Gastrocnemius medialis (tissue), 4 donors: ENCODE results near the gene CACNA1B. TPM values are rescaled to one million over a fixed set of nuclear protein-coding genes. Genes with fewer than 3 reads are reported as not detected.

Experiments used
- ATAC-seq, 2 donors: fragments of 150-250 bp; one replicate each; pipeline ENCODE4 v1.9.1; 2016
- DNase-seq, 2 donors: peaks; one replicate each; pipeline ENCODE4 v3.0.0-alpha.2; 2019
- H3K27ac ChIP-seq, 4 donors: fragments of 200-600 bp; sonication (generic); 1 replicate in 1 of 4; 2 replicates in 3 of 4; pipeline ENCODE4 v1.5.1; 2016 to 2018; ENCODE audit warnings: mild to moderate bottlenecking in 2 of 4, moderate library complexity in 1 of 4
- H3K27me3 ChIP-seq, 3 donors: fragments of 200-600 bp; sonication (generic) in 2 of 3; 1 replicate in 1 of 3; 2 replicates in 2 of 3; pipeline versions ENCODE4 v1.5.1 to v1.6.0; 2016 to 2019; ENCODE audit warnings: mild to moderate bottlenecking in 1 of 3, moderate library complexity in 1 of 3
- H3K36me3 ChIP-seq, 2 donors: fragments of 200-600 bp; sonication (generic) in 1 of 2; one replicate each; pipeline ENCODE4 v1.5.1; 2017 to 2018
- H3K4me1 ChIP-seq, 2 donors: fragments of 200-600 bp; sonication (generic) in 1 of 2; one replicate each; pipeline ENCODE4 v1.5.1; 2016 to 2017; ENCODE audit warnings: mild to moderate bottlenecking in 2 of 2
- H3K4me3 ChIP-seq, 4 donors: fragments of 200-600 bp; sonication (generic) in 3 of 4; 1 replicate in 1 of 4; 2 replicates in 3 of 4; pipeline ENCODE4 v1.5.1; 2016 to 2019; ENCODE audit warnings: mild to moderate bottlenecking in 2 of 4
- H3K9me3 ChIP-seq, 3 donors: fragments of 200-600 bp; sonication (generic) in 2 of 3; 1 replicate in 1 of 3; 2 replicates in 2 of 3; pipeline ENCODE4 v1.5.1; 2016 to 2019
- POLR2A ChIP-seq, 2 donors: fragments of 450-650 bp; IDR thresholded peaks; one replicate each; pipeline ENCODE4 v1.6.1; 2017; ENCODE audit warnings: antibody characterized with exemption in 2 of 2, mild to moderate bottlenecking in 2 of 2, moderate library complexity in 2 of 2
- in situ Hi-C, 4 donors: fragments of 200-750 bp; cut with MboI; loops; one replicate each; pipeline versions ENCODE4 v1.15.0 to v1.8.0; 2017; ENCODE audit warnings: low sequenced_read_pairs in 4 of 4
- intact Hi-C: fragments of 100-400 bp; cut with DNase I; formaldehyde crosslinking; loops from one replicate; pipeline ENCODE4 v1.15.1; 2023; ENCODE audit warnings: low total_unique reads
- total RNA-seq, 4 donors: library from RNA; depleted of rRNA; stranded (reverse); fragments of >200 nt; gene quantifications; one replicate each; pipeline versions ENCODE4 v1.1.0 to v1.2.3, GENCODE V29; 2016
- TF ChIP-seq, protein P1 (sequence below), 5 experiments: fragments of 450-650 bp in 3 of 5; fragments of 200-600 bp in 2 of 5; sonication (generic) in 2 of 5; IDR thresholded peaks in 4 of 5; conservative IDR thresholded peaks in 1 of 5; 1 replicate in 4 of 5; 2 replicates in 1 of 5; pipeline ENCODE4 v1.5.1; 2016 to 2019; ENCODE audit warnings: antibody characterized with exemption in 5 of 5, mild to moderate bottlenecking in 3 of 5, moderate library complexity in 3 of 5

CACNA1B gene
- total RNA-seq, 4 donors from 2014 or later: 0.07 TPM; not detected in 3

DNA sequence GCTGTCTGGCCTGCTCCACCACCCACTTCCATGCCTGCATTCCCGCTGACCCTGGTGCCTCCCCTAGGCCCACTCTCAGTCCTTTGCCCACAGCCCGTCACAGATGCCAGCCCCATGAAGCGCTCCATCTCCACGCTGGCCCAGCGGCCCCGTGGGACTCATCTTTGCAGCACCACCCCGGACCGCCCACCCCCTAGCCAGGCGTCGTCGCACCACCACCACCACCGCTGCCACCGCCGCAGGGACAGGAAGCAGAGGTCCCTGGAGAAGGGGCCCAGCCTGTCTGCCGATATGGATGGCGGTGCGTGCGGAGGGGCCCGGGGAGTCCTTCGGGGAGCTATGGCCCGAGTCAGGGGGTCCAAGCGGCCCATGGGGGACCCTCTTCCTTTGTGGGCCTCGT, 242.5 kb downstream of the CACNA1B start:
- intact Hi-C loops (no loop called here), in situ Hi-C loops (no loop called here)
- no peak for DNase-seq
- Histone ChIP-seq H3K36me3 (no peaks in the 10 kb centered on the region), H3K27ac (no peak overlapping the region), H3K4me3 (no peak overlapping the region), H3K4me1 (no peaks in the 10 kb centered on the region), H3K27me3 (no peaks in the 10 kb centered on the region), H3K9me3 (no peaks in the 10 kb centered on the region)
- no peak for TF ChIP-seq POLR2A (IDR thresholded peaks at IDR 0.05)
- TF ChIP-seq, protein P1, sequence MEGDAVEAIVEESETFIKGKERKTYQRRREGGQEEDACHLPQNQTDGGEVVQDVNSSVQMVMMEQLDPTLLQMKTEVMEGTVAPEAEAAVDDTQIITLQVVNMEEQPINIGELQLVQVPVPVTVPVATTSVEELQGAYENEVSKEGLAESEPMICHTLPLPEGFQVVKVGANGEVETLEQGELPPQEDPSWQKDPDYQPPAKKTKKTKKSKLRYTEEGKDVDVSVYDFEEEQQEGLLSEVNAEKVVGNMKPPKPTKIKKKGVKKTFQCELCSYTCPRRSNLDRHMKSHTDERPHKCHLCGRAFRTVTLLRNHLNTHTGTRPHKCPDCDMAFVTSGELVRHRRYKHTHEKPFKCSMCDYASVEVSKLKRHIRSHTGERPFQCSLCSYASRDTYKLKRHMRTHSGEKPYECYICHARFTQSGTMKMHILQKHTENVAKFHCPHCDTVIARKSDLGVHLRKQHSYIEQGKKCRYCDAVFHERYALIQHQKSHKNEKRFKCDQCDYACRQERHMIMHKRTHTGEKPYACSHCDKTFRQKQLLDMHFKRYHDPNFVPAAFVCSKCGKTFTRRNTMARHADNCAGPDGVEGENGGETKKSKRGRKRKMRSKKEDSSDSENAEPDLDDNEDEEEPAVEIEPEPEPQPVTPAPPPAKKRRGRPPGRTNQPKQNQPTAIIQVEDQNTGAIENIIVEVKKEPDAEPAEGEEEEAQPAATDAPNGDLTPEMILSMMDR (IDR thresholded peaks at IDR 0.05 in 4 of 5, conservative IDR thresholded peaks at IDR 0.05 in 1 of 5): no peak
- no peak for ATAC-seq

DNA sequence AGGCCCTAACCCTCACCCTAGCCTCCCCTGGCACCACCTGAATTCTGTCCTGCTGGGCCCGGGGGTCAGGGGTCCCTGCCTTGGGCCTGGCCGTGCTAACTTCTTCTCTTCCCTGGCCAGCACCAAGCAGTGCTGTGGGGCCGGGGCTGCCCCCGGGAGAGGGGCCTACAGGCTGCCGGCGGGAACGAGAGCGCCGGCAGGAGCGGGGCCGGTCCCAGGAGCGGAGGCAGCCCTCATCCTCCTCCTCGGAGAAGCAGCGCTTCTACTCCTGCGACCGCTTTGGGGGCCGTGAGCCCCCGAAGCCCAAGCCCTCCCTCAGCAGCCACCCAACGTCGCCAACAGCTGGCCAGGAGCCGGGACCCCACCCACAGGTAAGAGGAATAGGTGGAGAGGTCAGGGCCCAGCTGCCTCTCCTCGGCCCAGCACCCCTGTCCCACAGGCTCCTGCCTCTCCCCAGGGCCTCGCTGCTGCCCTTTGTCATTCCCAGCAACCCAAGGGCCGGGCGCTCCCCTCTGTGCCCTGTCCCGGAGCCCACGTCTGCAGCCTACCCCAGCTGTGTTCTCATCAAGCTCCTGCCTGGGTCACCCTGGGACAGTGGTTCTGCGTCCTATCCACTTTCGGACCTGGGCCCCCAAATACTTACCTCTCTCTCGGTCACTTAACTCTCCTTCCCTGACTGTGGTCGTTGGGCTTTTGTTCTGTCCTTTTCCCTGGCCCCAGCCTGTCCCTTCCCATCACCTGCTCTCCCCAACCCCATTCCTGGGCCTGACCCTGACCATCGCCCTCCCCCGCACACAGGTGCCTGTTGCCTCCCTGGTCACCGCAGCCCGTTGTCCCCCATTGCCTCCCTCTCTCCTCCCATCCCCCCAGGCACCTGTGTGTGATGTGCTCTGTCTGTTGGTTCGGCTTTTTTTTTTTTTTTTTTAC, 243.2 kb downstream of the CACNA1B start:
- no peak for TF ChIP-seq POLR2A (IDR thresholded peaks at IDR 0.05)
- TF ChIP-seq, protein P1 (IDR thresholded peaks at IDR 0.05 in 4 of 5, conservative IDR thresholded peaks at IDR 0.05 in 1 of 5): no peak
- DNase-seq (no peak), ATAC-seq (no peak)
- H3K9me3 ChIP-seq: no peaks in the 10 kb centered on the region
- H3K36me3 ChIP-seq: no peaks in the 10 kb centered on the region
- H3K4me1 ChIP-seq: no peaks in the 10 kb centered on the region
- in situ Hi-C loops (no loop called here), intact Hi-C loops (no loop called here)
- no peak overlapping the region for H3K4me3 ChIP-seq
- no peaks in the 10 kb centered on the region for H3K27me3 ChIP-seq
- H3K27ac ChIP-seq: no peak overlapping the region

DNA sequence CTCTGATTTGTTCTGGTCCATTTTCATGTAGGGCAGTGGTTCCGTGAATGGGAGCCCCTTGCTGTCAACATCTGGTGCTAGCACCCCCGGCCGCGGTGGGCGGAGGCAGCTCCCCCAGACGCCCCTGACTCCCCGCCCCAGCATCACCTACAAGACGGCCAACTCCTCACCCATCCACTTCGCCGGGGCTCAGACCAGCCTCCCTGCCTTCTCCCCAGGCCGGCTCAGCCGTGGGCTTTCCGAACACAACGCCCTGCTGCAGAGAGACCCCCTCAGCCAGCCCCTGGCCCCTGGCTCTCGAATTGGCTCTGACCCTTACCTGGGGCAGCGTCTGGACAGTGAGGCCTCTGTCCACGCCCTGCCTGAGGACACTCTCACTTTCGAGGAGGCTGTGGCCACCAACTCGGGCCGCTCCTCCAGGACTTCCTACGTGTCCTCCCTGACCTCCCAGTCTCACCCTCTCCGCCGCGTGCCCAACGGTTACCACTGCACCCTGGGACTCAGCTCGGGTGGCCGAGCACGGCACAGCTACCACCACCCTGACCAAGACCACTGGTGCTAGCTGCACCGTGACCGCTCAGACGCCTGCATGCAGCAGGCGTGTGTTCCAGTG, 244.0 kb downstream of the CACNA1B start:
- Histone ChIP-seq H3K4me3 (no peak overlapping the region), H3K27me3 (no peaks in the 10 kb centered on the region), H3K27ac (no peak overlapping the region), H3K9me3 (no peaks in the 10 kb centered on the region), H3K36me3 (no peaks in the 10 kb centered on the region), H3K4me1 (no peaks in the 10 kb centered on the region)
- no peak for TF ChIP-seq POLR2A (IDR thresholded peaks at IDR 0.05)
- TF ChIP-seq, protein P1 (IDR thresholded peaks at IDR 0.05 in 4 of 5, conservative IDR thresholded peaks at IDR 0.05 in 1 of 5): no peak
- in situ Hi-C loops: no loop called here
- ATAC-seq (no peak), DNase-seq (no peak)
- intact Hi-C loops: no loop called here

DNA sequence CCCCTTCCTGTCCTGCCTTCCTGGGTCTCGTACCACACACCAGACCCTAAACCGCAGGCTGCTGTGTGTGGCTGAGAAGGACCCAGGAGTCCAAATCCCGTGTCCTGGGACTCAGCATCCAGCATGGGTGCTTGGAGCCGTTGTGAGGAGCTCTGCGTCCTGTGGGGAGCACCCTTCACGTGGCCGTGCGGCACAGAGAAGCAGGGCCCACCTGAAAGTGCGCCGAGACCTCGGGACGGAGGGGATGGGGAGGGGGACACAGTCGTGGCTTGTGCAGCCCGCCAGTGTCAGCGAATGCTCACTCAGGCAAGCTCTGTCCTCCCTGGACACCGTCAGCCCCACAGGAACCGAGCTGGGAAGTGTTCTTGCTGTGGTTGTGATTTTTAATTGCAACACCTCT, 244.6 kb downstream of the CACNA1B start:
- DNase-seq (no peak), ATAC-seq (no peak)
- Histone ChIP-seq H3K9me3 (no peaks in the 10 kb centered on the region), H3K36me3 (no peaks in the 10 kb centered on the region), H3K27ac (no peak overlapping the region), H3K4me1 (no peaks in the 10 kb centered on the region), H3K4me3 (no peak overlapping the region), H3K27me3 (no peaks in the 10 kb centered on the region)
- intact Hi-C loops (no loop called here), in situ Hi-C loops (no loop called here)
- no peak for TF ChIP-seq POLR2A (IDR thresholded peaks at IDR 0.05)
- TF ChIP-seq, protein P1 (IDR thresholded peaks at IDR 0.05 in 4 of 5, conservative IDR thresholded peaks at IDR 0.05 in 1 of 5): no peak
